Islet precursor cell (in vitro differentiated cells): ENCODE results near the gene NEK1.
A peak's percentile ranks its signal among the peaks of the same experiment; 100 is the strongest.

Experiments
- DNase-seq: peaks from one replicate; pipeline ENCODE4 v3.0.0-alpha.2; 2018

The NEK1 gene

GRCh38 chr4:169359961-169360360 lies 252.4 kb downstream of the NEK1 start:
- no peak for DNase-seq

GRCh38 chr4:169352360-169352759 lies 260.0 kb downstream of the NEK1 start:
- DNase-seq: no peak

- DNase-seq: no peak
Observed at GRCh38 chr4:169351872-169352271, 260.5 kb downstream of the NEK1 start.

GRCh38 chr4:169348541-169348940 lies 263.8 kb downstream of the NEK1 start:
- no peak for DNase-seq

- no peak for DNase-seq
Observed at GRCh38 chr4:169346840-169347239, 265.5 kb downstream of the NEK1 start.

GRCh38 chr4:169345316-169345721 lies 267.1 kb downstream of the NEK1 start:
- DNase-seq: peak; percentile 75
